CD4-positive, alpha-beta T cell treated with Interferon gamma for 1 hour (primary cell): Measurements from ENCODE around the gene MRPL28.
"Not testable (repeated sequence)": the region's sequence is repeated elsewhere in the genome, so short reads cannot be mapped to it uniquely, and the experiment has no call there.

Experiments
- DNase-seq: peaks from one replicate; pipeline ENCODE4 v3.0.0-alpha.2; 2020

MRPL28 gene

DNA sequence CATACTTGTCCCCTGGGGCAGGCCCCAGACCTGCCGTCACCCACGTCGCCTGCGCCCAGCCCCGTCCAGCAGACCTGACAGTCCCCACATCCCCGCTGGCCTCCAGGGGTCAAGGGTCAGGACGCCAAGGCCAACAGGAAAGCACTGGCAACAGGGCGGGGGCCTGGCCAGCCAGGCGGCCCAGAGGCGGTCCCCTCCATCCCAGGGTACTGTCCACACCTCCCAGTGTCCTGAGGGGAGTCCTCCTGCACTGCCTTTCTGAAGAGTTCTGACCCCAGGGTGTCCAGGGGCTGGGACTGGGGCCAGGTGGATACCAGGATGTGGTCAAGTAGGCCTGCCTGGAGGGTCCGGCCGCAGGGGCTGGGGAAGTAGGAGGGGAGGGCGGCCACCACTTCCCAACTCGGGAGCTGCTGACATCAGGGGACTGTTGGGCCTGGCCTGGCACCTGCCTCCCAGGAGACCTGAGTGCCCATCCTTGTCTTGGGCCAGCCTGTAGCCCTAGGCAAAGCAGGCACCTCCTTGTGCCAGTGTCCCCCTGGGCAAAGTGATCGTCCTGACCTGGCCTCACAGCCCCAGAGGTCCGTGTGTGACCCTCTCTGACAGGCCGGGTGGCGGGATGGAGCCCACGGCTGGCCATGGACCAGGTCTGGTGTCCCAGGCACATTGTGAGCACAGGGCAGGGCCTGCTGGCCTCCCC, 11.1 kb downstream of the MRPL28 start:
- DNase-seq: no peak

DNA sequence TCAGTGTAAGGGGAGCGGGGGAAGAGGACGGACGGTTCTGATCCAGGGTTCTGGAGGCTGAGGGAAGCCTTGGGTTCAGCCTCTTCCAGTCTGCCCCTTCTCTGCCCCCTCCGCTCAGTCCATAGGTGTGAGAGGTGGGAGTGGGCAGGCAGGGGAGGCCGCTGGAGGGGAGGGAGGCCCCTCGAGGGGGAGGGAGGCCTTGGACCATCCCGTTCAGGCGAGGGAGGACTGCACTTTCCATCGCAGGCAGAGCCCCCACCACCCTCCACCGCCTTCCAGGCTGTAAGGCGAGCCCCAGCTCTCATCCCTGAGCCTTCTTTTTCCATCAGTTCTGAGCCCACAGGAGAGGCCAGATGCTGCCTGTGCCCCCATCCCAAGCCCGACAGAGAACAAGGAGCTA, 13.6 kb downstream of the MRPL28 start:
- no peak for DNase-seq

DNA sequence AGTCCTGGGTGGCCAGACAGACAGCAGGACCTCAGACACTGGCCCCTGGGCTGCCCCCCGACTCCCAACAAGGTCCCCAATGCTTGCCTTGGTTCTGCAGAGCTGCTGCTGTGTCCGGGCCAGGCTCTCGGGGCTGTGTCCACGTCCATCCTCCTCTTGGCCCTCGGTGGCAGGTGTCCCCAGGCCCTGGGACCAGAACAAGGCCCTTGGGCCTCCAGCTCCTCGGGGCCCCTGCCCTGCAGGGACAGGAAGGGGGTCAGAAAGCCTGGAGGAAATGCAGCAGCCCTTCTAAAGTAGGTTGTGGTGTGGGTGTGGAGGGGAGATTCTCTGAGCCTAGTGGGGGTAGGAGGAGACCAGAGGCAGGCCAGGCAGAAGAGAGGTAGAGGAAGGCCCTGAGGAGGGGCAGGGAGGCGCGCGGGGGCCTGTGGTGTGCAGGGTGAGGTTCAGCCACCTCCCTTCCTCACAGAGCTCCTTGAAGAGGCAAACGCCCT, 15.3 kb downstream of the MRPL28 start:
- peak; percentile 62 for DNase-seq

DNA sequence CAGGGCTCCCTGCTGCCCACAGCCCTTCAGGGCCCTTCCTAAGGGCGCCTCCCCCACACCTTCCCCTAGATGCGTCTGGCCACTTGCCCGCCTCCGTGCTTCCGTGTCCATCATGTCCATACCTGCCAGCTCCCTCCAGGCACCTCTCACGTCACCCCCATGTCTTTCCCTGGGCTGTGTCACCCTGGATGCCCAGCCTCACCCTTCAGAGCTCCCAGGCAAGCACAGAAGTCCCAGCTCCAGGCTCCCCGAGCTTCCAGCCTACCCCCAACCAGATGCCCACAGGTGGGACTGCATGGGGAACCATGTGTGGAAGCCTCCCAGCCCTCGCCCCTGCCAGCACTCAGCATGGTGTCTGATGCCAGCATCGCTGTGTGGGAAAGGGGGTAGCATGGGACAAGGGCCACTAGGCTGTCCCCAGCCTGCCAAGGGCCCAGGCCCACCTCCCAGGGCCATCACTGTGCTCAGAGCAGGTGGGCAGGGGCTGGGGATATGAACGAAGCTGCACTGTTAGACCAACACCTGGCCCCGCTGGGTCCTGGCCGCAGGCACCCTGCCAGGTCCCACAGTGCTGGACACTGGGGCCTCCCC, 16.0 kb downstream of the MRPL28 start:
- no peak for DNase-seq

DNA sequence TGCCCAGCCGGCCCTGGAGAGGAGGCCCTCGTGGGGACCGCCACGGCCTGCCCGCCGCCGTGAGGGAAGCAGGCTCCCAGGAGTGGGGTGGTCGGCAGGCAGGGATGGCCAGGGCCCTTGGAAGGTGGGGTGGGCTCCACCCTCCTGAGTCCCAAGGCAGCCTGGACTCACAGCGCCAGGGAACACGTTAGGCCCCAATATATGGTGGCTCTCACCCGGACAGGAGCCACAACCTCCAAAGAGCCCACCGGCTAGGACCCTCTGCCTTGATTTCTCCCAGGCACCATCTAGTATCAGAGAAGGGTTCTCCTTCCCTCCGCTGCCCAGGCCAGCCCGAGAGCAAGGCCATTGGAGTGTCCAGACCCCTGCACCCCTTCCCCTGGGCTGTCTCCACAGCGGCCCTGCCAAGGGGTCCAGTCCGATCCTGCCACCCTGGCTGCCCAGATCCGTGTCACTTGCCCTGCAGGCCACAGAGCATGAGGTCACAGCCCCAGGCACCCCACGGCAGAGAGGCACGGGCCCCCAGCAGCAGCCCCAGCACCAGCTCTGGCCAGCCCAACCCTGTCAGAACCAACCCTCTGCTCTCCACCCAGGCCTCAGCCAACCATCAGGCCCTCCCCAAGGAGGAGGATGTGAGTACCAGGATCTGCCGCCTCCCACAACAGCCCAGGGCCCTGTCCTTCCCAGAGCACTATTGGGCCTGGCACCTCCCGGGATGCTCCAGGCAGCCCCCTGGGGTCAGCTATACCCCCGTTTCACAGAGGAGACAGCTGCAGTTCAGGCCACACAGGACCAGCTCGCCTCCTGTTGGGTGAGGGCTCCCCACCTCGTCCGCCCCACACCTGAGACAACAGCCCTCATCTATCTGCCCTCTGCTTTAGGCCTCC, 16.7 kb downstream of the MRPL28 start:
- no peak for DNase-seq

DNA sequence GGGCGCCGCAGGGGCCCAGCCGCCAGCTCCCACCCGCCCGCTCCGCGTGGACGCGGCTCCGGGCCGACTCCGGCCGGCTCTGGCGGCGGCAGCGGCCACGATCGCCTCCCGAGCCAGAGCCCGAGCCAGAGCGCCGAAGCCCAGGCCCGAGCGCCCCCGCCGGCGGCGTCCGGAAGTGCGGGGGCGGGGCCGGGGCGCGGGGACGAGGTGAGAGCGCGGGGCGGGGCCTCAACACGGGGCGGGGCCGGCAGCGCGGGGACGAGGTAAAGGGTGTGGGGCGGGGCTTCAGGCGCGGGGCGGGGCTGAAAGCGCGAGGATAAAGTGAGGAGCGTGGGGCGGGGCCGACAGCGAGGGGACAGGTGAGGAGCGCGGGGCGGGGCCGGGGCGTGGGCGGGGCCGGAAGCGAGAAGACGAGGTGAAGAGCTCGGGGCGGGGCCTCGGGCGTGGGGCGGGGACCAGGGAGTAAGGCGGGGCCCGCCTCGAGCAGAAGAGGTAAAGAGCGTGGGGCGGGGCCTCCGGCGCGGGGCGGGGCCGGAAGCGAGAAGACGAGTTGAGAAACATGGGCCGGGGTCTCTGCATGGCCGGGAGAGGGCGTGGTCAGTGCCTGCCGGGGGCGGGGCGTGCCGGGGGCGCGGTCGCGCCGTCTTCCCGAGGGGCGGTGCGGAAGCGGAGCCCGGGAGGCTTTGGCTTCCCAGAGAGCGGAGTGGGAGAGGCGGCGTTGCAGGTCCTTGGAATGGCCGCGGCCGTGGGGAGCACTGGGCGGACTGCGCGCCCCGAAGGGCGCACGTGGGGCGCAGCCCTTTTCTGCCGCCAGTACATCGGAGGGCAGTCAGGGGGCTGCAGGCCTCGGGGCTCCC, 17.6 kb downstream of the MRPL28 start, which contains the start of gene AXIN1:
TSS of gene AXIN1 (minus strand) at position 177 of the 857 bp plus-strand sequence. CDS start 5,698 bp downstream, outside the sequence.
- peak; percentile 99 for DNase-seq

DNA sequence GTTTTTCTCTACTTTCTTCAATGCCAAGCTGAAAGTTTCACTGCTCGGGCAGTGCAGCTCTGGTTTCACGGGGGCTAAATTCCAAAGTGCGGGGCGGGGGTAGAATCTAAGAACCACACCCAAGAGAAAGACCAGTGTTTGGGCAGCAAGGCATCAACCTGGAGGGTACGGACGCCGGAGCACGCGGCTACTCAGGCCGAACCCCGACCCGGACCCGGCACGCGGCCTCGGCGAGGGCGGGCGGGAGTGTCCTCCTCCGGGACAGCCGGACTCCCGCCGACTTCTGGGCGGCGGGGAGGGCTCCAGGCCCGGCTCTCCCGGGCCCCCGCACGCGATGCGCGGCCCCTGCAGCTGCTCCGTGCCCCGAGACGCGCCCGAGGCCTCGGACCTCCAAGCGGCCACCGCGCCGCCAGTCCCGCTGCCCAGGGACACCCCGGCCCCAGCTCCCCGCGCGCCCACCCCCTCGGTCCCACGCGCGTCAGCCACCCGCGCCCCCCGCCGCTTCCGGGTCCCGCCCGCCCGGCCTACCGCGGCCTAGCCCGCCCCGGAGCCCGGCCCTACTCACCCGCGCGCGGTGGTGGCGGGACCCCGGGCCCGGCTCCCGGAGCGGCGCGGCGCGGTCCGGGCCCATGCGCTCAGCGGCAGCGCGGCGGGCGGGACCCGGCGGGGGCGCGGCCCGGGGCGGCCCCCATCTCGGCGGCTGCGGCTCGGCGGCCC, 18.4 kb downstream of the MRPL28 start:
- DNase-seq: no peak

DNA sequence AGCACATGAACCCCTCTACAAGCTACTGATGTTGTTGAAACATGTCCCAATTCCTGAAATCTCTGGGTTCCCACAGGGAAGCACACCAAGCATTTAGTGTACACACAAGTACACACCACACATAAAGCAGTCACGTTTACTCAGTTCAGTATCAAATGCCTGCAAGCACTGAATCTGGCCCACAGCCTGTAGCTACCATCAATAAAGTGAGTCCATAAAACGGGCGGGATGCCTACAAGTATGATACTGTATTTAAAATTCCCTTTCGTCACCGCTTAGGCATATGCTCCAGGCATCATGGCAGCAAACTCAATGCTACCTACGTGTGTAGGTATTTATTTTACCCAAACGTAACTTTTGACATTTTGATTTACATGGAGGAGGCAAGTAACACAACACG, 20.1 kb downstream of the MRPL28 start:
- no peak for DNase-seq

DNA sequence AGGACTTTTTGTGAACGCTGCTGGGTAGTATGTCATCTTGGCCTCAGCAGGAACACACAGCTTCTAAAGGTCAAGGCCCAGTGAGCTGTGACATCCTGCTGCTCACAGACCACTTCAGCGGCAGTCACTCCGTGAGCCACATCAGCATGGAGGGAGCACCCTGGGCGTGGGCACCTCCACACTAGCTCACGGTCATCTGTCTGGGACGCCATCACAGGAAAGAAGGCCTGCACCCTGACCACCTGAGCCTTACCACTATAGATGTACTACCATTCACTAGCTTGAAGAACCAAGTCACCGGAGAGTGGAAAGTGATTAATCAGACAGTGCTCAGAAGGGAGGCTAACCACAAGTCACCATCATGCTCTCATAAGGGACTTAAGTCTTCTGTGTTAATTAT, 21.1 kb downstream of the MRPL28 start:
- DNase-seq: no peak

DNA sequence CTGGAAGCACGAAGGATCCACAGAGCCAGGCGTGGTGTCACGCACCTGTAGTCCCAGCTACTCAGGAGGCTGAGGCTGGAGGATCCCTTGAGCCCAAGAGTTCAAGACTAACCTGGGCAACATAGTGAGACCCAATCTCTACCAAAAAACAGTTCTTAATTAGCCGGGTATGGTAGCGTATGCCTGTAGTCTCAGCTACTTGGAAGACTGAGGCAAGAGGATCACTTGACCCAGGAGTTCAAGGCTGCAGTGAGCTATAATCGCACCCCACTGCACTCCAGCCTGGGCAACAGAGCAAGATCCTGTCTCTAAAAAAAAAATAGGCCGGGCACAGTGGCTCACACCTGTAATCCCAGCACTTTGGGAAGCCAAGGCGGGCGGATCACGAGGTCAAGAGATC, 21.8 kb downstream of the MRPL28 start:
- not testable (repeated sequence) for DNase-seq

DNA sequence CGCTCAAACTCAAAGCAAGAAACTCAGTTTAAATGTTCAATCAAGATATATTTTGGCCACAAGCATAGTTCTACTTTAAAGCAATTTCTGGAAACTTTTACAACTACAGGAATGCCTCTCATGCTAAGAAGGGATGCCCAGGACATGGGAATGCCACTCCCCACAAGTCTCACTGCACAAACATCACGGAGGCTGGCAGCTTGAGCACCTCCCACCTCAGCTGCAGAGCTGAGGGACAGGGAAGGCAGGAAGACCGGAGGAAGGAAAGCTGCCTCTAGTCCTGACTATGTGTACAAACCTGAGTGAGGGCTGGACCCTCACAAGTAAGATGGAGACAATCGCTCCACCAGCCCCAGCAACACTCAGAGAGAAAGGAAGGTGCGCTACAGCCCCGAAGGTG, 23.1 kb downstream of the MRPL28 start:
- DNase-seq: no peak

DNA sequence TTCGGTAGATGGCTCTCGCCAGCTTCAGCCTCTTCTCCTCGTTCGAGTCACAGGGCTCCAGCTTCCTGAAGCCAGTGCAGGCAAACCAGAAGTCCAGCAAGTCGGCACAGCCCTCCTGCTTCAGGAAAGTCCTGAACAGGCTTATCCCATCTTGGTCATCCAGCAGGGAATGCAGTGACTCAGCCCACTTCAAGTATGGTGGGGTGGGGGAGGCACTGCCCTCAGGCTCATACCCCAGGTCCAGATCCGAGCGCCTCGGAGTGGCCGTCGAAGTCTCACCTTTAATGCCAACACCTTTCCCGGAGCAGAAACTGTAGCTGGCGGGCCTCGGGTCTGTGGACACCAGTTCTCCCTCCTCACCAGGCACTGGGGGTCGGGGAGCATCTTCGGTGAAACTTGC, 23.8 kb downstream of the MRPL28 start:
- DNase-seq: no peak

DNA sequence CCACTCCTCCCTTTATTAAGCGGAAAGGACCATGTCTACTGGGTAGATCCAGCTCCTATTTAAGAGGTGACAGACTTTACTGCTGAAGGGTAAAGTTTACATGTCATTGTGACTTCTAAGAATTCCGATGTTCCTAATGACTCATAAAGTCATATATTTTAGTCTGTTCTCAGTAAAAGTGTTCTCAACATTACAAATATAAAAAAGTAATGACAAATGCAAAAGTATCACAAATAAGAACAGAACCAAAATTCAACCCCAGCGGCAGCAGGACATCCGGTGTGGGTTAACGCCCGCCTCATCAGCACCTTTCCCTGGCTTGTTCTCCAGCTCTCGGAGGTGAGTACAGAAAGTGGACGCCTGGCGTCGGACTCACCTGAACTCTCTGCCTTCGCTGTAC, 24.6 kb downstream of the MRPL28 start:
- no peak for DNase-seq

DNA sequence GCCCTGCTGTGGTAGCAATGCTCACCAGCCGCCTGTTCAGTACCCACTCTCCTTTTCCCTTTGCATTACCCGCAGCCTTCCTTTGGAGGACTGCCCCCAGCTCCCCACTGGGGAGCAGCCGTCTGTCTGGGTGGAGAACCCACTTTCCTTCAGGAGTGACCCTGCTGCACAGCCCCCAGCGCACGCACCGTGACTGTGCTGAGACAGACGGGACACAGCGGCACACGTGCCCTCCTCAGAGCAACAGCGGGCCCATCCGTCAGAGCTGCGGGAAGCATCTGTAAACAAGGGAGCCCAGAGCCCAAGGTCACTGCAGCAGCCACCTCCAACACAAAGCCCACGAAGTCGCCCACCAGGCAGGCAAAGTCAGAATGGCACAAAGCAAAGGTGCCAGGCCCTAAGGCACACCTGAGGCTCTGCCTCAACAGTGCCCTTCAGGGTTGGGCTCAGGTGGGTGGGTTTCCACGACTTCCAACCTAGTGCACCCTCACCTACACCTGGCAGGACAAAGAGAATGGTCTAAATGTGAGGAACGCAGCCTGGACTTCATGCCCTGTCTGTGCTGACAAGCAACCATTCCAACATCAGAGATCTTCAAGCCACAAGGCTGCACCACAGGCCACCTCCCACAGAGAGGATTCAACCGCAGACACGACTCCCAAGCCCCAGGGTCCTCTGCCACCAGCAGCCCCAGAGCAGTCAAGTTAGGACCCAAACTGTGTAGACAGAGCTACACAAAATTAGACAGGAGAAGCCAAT, 27.7 kb downstream of the MRPL28 start:
- no peak for DNase-seq

DNA sequence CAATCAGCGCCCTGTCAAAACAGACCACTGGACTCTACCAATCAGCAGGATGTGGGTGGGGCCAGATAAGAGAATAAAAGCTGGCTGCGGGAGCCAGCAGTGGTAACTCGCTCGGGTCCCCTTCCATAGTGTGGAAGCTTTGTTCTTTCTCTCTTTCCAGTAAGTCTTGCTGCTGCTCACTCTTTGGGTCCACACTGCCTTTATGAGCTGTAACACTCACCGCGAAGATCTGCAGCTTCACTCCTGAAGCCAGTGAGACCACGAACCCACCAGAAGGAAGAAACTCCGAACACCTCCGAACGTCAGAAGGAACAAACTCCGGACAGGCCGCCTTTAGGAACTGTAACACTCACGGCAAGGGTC, 28.4 kb downstream of the MRPL28 start:
- DNase-seq: not testable (repeated sequence)

DNA sequence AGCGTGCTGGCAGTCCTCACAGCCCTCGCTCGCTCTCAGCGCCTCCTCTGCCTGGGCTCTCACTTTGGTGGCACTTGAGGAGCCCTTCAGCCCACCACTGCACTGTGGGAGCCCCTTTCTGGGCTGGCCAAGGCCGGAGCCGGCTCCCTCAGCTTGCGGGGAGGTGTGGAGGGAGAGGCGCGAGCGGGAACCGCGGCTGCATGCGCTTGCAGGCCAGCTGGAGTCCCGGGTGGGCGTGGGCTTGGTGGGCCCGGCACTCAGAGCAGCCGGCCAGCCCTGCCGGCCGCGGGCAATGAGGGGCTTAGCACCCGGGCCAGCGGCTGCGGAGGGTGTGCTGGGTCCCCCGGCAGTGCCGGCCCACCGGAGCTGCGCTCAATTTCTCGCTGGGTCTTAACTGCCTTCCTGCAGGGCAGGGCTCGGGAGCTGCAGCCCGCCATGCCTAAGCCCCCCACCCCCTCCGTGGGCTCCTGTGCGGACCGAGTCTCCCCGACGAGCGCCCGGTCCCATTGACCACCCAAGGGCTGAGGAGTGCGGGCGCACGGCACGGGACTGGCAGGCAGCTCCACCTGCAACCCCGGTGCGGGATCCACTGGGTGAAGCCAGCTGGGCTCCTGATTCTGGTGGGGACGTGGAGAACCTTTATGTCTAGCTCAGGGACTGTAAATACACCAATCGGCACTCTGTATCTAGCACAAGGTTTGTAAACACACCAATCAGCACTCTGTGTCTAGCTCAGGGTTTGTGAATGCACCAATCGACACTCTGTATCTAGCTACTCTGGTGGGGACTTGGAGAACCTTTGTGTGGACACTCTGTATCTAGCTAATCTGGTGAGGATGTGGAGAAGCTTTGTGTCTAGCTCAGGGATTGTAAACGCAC, 29.0 kb downstream of the MRPL28 start:
- not testable (repeated sequence) for DNase-seq

DNA sequence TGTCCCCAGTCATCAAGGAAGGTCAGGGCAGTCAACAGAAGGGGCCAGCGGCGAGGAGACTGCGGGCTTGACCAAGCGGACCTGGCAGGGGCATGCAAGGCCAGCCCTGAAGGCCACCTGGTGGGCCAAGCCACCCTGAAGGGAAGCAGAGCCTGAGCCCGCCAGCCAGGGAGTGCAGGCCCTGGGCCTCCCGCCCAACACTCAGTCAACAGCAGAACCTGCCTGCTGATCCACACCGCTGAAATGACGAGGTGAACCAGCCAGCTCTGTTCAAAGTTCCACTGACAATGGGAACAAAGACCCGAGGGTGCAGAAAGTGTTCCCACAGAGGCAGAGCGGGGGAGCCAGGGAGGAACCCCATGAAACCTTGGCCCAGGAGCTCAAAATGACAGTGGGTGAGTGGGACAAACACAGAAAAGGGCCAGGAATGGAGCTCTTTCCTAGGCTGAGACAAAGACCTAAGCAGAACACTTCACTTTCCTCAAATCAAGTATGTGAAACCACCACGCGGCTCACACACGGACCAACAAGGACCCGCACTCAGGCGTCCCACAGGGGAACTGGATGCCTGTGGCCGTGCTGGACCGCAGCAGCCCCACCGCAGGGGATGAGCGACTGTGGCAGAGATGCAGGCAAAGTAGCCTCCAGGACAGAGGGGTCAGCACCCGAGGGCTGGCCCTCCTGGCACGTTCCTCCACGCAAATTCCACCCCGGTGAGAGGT, 29.8 kb downstream of the MRPL28 start:
- DNase-seq: no peak

DNA sequence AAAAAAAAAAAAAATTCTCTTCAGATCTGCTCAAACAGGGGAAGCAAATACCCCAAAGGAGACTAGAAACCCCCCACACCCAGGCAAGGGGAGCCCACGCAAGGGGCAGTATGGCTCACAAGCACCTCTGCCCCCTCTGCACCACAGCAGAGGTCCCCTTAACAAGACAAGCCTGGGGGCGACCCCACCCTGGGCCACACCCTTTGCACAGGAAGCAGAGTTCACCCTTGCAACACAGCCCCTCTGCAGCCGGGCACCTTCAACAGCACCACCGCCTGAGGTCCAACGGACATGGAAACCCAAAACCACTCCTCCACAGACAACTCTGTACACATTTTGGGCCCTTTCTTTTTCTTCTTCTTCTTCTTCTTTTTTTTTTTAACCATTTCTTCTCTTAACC, 30.7 kb downstream of the MRPL28 start:
- no peak for DNase-seq

DNA sequence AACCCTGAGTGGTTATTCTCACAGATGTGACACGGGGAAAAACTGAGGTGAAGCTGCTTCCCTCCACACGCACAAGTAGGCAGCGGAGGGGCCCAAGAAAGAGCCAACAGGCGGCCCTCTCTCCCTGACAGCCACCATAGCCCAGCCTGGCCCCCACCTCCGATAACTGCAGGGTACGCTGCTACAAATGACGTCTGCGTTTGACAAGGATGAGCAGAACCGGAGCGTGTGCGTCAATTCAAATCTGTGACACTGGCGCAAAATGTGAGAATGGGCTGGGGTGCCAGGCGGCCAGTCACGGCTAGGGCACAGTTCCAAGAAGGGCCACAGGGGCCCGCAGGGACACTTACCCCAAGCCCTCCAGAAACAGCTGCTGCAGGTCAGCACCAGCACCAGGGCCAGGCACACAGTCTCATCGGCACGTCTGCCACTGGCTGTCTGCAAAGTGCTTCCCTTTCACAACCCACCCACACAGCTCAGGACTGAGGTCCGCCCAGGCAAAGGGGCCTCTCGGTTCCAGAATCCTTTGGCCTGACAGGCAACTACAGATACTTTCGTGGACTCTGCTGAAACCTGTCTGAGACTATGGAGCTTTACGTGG, 32.3 kb downstream of the MRPL28 start:
- DNase-seq: no peak
